Inflammatory macrophage treated with lipopolysaccharide for 1 hour (primary cell): Measurements from ENCODE around the gene PRKCH.
A peak's percentile ranks its signal among the peaks of the same experiment; 100 is the strongest.

Experiments used
- DNase-seq, 2 donors: peaks; one replicate each; pipeline ENCODE4 v3.0.0-alpha.2; 2020 to 2022

Gene PRKCH

DNA sequence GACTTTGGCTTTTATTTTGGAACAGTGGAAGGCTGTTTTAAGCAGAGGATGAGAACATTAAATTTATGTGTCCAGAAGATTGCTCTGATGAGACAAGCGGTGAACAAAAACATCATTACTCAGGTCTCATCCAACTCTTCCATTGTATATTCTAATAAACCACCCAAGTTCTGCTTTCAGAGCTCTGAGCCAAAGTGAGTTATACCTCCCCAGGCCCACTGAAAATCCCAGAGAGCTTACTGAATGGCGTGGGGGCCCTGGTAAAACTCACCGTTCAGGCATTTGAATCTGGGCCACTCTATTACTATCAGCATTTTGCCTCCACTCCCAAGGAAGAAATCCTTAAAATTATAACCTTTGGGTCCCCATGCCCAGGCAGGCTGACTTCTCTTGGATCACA lies 251.9 kb downstream of the PRKCH start:
- no peak for DNase-seq

DNA sequence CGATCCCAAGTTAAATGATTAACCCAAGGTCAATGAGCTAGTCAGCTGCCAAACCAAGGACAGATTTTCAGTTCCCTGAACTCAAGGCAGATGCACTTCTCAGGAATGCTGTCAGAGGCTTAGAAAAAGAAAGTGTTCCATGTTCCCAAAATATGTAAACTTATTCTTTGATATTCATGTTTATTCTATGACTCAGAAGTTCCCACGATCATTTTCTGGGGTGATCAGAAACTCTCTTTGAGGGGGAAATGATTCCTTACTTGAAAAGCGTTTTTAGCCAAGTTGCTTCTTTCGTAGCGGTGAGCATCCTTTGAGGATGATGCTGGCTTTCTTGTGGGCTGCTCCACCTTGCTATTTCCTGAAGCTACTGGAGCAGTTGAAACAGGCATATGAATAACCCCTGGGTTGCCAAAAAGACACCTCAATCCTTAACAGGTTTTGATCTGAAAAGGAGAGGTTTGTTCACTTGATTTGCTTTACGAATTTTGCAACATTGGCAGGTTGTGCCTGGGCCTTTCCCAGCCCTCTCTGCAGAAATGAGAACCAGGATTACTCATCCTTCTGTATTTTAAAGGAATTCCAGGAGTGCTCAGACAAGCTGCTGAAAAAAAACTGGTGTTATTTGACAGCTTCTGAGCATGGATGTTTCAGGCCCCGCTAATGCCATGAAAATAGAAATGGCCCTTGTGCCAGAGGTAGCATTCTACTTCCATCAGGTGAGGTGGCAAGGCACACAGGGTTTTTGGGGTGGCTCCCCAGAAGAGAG lies 252.6 kb downstream of the PRKCH start:
- DNase-seq, result no peak

DNA sequence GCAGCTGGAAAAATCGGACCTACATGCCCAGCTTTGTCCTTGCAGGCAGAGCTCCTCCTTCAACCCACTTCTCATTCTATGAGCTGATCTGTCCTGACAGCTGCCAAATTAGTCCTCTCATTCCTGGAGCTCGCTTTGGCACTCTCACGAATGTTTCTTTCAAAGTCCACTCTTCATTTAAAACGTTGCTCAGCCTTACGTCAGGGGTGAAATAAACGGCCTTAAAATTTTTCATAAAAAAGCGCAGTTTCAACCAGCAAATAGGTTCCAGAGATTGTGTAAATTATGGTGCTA lies 253.1 kb downstream of the PRKCH start:
- DNase-seq, result no peak

DNA sequence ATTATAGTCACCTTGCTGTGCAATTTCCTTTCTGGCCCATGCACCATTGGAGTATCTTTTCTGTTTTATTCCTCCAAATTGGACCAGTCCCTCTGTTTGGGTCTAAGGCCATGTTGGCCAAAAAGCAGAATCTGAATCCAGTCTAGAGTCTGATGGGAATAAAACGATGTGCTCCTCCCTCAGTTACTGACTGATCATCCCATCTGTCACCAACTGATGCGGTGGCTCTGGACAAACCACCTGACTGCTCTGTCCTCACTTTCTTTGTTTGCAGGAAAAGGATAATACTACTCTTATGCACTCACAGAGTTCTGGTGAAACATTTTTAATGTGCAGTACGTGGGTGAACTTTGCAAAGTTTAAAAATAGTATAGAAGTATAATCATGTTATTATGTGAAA lies 253.7 kb downstream of the PRKCH start:
- DNase-seq, result no peak

DNA sequence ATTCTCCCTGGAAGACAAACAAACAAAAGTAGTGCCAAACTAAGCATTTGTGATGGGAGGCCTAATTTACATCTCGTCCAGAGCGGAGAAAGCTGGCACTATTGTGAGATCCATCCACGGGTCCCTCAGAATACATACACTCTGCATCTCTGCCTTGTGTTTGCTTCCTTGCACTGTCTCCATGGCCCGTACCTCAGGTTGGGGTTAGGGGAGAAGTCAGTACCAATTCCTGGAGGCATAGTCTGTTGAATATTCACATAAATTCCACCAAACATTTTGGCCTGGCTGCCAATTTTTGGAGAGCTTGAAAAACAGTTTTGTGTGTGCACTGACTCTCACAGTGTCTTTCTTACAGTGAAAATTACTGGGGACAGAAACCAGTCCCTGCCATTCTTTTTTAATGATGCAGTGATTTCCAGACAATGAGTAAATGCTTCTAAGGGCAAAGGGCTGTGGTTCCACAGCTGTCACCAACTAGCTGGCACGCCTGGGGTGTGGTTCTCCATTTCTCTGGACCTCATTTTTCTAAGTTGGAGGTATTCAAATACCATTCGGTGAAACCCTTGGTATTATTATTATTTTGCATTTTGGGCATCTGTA lies 254.3 kb downstream of the PRKCH start:
- DNase-seq, result no peak

DNA sequence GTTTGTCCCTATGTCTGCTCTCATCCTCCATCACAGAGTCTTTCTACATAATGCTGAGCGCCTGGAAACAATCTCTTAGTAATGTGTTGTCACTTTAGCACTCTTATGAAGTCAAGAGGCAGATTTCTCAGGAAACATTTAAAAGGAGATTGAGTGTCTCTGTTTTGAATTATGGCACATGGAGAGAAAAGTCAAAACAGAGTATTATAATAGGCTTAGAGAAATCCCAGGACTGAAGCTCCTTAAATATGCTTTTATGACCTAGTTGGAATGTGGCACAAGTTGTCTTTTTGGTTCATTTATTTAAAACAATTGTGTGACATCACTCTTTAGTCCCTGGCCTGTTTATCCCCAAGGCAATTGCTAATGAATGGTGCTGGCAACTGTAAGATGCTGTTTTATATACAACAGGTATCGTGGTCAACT lies 256.1 kb downstream of the PRKCH start:
- no peak for DNase-seq

DNA sequence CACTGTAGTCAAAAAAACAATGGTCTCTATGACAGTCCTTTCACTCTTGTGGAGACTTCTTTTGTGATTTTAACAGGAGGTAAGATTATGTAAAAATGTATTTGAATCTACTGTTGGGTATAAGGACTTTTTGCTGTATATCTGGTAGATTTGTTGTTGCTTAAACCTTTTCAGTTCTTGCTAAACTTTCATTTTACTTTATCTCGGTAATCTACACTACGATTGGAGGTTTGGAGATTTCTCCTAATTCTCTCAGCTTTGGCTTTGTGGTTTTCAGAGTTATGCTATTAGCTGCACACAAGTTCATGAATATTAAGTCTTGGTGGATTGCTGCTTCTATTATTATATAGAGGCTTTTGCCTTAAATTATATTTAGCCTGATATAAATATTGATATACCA lies 257.4 kb downstream of the PRKCH start:
- no peak for DNase-seq

DNA sequence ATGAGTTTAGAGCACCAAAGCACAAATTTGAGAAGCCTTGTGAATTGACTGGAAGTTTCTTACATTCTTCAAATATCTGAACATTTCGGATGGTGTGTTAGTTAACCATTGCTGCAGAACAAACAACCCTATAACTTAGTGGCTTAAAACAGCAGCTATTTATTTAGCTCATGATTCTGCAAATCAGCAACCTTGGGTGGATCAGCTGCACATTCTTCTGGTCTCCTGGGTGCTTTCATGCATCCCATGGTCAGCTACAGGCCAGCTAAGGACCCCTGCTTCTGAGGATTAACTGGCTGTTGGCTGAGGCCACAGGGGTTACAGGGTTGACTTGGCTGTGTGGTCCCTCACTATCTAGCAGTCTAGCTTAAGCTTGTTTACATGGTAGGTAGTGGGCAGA lies 260.0 kb downstream of the PRKCH start:
- no peak for DNase-seq

DNA sequence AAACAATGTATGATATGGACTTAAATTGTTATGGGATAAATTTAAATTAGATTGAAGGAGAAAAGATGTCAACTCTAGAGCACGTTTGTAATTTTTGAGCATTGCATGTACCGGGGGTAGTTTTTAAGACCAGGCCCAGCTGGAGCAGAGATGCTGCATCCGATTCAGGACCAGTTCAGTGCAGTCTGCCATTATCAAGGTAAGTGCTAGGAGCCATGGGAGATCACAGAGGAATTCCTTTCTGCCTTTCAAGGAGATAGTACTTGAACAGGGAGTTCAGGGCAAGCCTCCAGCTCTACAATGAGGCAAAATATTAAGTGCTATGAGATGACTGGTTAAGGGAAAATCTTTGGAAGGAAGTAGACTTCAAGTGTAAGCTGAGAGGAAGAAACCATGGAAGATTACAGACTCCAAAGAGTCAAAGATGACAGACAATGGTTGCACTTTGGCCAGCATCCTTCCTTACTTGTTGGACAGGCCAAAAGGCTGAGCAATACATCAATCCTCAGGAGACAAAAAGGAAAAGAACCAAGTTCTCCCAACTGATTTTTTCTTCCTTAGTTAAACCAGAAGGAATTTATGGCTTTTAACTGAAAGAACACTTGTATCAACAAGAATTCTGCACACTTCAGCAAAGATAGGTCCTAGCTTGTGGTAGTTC lies 260.7 kb downstream of the PRKCH start:
- DNase-seq, result no peak

DNA sequence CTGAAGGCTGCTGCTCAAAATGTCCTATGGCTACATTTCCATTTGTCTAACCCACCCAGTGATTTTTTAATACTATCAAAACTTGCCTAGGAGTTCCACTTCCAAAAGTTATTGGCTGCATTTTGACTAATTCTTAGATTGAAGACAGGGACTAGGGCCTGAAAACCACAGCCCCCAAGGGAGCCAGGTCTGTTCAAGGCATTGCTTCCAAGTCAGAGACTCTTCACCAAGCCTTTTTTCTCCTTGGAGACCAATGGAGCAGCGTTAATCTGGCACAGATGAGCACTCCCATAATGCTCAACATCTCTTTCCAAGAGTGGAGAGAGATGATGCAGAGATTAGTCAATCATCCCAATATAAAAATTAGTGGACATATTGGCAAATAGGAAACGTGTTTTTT lies 261.4 kb downstream of the PRKCH start:
- no peak for DNase-seq

DNA sequence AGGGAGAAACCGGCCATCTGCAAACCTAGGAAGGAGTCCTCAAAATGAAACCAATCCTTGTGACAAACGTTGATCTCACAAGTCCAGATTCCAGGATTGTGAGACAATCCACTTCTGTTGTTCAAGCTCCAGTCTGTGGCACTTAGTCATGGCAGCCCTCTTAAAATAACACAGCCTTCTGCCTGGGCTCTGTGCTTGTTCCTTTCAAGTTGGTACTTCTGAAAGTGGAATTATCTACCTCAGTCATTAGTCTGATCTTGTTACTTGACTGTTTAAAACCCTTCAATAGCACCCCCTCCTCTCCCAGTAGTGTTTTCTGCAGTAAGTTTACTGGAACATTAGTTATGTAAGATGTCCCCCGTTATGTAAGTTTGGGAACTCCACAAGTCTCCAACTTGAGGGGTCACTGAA lies 263.0 kb downstream of the PRKCH start:
- peak; percentile 80 to 93 for DNase-seq

DNA sequence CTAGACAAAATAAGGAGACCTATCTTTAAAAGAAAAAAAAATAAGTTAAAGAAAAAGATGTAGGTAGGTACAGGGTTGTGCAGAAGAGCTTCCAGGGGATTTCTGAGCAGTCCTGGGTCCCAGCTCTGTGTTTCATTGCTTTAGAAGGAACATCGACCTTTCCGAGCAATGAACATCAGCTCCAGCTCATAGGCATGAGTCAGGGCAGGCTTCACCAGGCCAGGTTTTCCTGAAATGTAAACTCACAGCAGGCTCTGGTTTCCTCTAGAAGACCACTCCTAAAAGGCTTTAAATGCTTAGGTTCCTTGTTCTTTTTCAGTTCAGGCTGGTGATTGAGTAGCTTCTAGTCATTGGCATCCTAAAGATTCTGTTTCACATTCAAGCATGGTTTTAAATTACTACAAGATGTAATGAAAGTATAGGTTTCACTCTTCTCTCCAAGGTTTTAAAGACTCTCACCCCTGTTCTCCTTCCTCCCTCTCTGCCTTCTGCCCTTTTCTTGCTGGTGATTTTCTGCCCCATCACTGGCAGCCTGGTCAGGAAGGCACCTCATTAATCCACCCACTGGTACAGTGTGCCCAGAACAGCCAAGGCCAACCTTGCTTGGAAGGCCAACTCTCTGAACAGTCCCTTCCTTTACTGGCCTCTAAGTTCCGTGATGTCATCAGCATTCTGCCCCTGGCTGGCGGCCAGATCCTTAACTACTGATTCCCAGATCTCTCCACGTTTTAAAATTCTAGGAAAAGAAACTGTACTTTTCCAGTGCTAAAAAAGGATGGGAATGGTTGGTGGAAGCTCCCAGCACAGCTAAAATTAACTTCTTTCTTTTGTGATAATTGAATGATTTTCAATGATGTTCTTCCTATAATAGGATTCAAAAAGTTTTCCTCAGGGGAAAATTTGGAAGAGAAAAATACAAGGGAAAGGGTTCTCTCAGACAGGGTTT lies 264.5 kb downstream of the PRKCH start:
- no peak for DNase-seq

DNA sequence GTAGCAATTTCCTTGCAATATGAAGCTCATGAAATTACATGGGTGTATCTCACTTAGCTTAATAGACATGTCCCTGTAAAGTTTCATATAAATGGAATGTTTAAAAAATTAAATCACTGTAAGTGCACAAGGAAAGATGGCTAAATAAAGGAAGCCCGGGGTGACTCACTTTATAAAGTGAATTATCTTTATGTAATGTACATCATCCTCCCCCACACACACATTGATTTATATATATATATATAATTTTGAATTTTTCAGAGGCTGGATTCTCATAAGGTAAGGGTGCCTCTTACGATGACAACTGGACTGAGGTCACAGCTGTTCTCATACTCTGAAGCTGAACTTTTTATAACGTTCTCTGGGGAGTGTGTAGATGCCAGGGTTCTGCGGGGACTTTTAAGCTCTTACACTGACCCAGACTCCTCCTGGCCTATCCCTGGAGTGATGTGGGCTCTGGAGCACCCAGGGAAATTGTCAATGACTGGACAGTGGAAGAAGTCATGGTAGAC lies 265.2 kb downstream of the PRKCH start:
- no peak for DNase-seq

DNA sequence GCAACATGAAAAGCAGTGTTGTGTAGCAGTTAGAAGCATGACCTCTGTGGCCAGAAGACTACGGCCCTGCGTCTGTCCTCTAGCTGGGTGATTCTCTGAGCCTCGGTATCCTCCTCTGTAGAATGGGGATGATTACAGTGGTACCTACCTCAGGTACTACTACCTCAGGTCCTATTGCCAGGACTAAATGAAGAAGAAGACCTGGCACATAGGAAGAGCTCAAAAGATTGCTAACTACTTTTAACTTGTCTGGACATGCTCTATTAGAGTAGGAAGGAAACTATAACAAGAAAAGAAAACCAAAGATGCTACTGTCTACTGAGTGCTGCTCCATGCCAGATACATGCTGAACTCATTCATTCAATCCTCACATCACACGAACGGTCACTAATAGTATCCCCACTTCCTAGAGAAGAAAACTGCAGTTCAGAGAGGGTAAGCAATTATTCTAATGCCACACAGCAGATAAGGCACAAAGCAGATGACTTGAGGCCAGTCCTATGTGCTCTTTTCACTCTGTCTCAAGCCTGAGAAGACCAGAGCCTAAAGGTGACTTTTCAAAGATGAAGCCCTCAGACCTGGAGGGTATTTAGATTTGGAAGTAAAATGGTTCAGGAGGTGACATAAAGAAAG lies 265.8 kb downstream of the PRKCH start:
- no peak for DNase-seq

DNA sequence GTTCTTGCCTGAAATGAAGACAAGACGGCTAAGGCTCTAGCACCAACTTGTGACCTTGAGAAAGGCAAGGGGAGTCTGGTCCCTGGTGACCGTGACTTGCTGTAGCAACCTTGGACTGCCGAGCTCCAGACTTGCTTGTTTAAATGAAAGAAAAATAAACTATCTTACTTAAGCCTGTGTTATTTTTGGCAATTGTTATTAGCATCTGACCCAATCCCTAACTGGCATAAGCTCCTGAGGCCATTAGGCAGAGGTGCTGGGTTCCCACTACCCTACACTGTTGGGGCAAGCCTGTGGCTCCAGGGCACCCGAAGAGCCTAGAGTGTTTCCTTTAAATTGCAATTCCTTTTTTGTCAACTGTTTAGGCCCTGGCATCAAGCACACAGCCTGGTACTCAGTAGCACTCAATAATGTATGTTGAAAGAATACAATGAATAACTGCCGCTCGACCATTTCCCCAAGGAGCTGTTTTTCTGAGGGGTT lies 267.1 kb downstream of the PRKCH start:
- DNase-seq, result no peak

DNA sequence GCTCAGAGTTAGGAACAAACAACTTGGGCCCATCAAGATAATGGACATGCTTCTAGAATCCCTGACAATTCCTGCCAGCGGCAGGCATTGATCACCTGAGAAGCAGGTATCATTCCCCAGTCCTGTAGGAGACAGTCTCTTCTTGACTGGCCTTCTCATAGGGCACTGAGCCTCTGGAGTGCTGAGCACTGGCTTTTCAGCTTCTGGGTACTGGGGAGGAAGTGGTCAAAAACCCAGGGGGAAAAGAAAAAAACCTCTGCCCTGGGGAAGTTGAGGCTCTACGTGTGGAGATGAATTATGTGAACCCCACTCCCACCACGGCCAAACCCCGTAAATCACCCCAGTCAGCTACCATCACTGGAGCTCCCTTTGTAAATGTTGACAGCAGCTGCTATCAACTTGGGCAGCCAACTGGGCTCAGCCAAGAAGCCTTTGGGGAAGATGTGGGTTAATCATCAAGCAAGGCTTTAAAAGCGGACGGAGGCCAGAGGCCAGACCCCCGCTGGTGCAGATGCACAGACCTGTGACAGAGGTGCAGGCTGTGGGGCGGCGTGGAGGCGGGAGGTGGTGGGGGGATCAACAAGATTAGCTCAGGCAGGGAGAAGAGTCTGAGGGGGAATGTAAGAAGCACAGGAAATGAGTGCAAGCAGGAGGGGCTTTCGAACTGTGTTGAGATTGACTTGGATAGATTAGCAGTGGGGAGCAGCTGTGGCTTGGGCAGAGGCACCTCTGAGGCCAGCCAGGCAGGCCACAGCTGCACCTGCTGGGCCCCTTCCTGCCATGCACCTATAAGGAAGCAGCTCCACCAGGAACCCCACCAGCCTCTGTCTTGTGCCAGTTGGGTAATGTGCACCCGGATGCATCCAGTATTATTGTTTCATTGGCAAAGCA lies 268.6 kb downstream of the PRKCH start:
- no peak for DNase-seq

DNA sequence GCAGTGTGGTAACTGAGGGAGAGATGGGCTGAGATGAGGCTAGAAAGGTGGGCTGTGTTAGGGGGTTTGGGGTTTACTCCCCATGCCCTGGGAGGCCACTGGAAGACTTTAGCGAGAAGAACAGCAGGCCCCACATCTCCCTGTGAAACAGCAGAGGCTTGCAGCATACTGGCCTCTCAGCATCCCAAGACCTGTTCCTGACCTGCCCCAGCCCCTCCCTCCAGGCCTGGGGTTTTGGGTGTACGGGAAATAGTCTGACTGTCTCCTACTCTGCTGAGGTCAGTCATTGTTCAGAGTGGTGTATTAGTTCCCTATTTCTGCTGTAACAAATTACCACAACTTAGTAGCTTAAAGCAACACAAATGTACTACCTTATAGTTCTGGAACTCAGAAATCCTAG lies 270.5 kb downstream of the PRKCH start:
- peak; percentile 57 to 66 for DNase-seq

DNA sequence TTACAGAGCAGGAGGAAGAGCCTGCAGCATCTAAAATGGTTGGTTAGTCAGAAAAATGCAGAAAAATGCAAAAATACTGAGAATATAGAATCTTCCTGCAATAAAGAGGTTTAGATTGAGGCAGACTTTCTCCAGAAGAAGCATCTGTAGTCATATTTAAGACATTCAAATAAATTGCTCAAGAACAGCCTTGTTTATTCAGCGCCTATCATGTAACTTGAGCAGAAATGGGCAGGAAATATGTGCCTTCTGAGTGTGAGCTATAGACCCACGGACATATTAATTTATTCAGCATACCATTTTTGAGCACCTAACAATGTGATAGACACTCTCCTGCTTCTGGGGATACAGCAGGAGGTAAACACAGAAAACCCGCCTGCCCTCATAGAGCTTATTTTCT lies 272.0 kb downstream of the PRKCH start:
- DNase-seq, result no peak

DNA sequence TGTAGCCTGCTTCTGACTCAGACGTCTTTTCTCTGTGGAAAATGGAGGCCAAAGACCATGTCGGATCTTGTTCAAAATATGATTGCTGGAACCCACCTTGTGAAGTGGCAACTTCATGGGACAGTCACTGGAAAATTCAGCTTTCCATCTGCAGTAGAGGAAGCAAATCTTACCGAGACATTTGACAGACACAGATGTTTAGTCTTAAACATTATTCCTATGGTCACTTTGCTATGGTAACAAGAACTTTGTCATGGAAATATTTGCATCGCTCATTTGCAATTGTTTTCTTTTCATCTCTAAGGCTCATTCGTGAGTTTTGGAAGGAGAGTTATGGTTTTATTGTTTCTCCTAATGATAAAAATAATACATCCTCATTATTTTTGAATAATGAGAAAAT lies 275.6 kb downstream of the PRKCH start:
- no peak for DNase-seq

DNA sequence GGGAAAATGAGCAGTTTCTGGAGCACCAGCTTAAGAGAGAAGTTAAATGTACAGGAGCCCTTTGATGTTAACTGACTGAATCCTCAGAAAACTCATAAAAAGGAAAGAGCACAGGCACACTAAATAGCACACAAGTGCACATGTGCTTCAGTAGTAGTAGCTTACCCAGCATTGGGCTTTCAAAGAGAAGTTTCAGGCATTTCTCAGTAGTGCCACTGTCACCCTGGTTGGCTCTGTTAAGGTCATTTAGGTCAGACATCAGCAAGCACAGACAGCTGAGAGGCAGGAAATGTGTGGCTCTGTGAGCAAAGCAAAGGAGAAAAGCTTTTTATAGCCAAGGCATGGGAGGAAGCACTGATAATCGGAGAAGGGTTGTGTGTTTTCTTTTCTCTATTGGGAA lies 277.6 kb downstream of the PRKCH start:
- DNase-seq, result peak in 1 of 2 donors; percentile 27

DNA sequence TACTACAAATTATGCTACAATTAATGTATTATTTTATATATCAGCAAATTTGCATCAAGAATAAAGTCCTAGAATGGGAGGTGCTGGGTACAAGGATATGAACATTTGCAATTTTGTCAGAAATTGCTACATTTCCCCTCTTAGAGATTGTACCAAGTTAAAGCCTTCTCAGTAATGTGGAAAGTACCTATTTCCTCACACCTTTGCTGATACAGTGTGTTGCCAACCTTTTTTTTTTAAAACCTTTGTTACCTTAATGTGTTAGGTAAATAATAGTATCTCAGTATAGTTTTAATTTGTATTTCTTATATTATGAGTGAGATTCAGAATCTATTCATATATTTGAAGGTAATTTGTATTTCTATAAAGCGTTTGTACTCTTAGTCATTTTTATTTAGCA lies 278.6 kb downstream of the PRKCH start:
- DNase-seq, result peak; percentile 41 to 60
